GM12878 (cell line): ENCODE measurements around the gene SLC22A12. TPM values are rescaled to one million over a fixed set of nuclear protein-coding genes. Genes with fewer than 3 reads are reported as not detected.

Source experiments
- ATAC-seq: fragments of 200-7000 bp; cut with Tn5 transposase; 3 replicates; pipeline ENCODE4 v1.9.1; 2020; ENCODE audit warnings: mild to moderate bottlenecking, moderate library complexity
- BruUV-seq: library from RNA; stranded (reverse); fragments of 400-500 nt; replicated peaks from 2 replicates; lab custom pipeline; 2021; lab: Mats Ljungman, UMichigan
- CTCF ChIA-PET: fragments of 300-600 bp; sonication (Branson Sonifier 250); formaldehyde crosslinking; extraction: SDS; loops from one replicate; lab custom pipeline; 2021; ENCODE audit warnings: inconsistent platforms; lab: Yijun Ruan, JAX
- POLR2A ChIA-PET: fragments of 350-600 bp; formaldehyde crosslinking; extraction: SDS; loops from one replicate; lab custom pipeline; 2021; ENCODE audit warnings: inconsistent platforms; lab: Charles Lee
- RAD21 ChIA-PET: fragments of 300-600 bp; sonication (Branson Sonifier 250); formaldehyde crosslinking; loops from one replicate; lab custom pipeline; 2023; ENCODE audit warnings: antibody characterized with exemption; ENCODE audit not compliant: unreplicated experiment; lab: Charles Lee
- SMC1A ChIA-PET: fragments of 300-600 bp; sonication (Branson Sonifier 250); formaldehyde crosslinking; loops from one replicate; lab custom pipeline; 2023; ENCODE audit not compliant: unreplicated experiment, uncharacterized antibody; lab: Charles Lee
- DNase-seq: peaks from one replicate; pipeline ENCODE4 v3.0.0-alpha.2; 2011; ENCODE audit warnings: low read depth, low spot score
- FAIRE-seq: peaks from 3 replicates; lab custom pipeline; 2011; peaks lifted over from hg19 to GRCh38; lab: Jason Lieb, UNC
- H2AFZ ChIP-seq: 2 replicates; pipeline ENCODE4 v1.6.0; 2011; ENCODE audit warnings: low read depth, low read length, control low read depth; ENCODE audit not compliant: control insufficient read depth
- H3K27ac ChIP-seq: 2 replicates; pipeline ENCODE4 v1.5.1; 2011; ENCODE audit warnings: control low read depth; ENCODE audit not compliant: control insufficient read depth, insufficient read depth
- H3K27me3 ChIP-seq, 2 experiments: replicated peaks in 1 of 2; 2 replicates each; pipeline versions ENCODE4 v1.6.0 to v1.6.1; 2011; ENCODE audit warnings: low read length in 1 of 2; ENCODE audit not compliant: control insufficient read depth in 2 of 2, insufficient read depth in 2 of 2
- H3K36me3 ChIP-seq, 2 experiments: 2 replicates each; pipeline ENCODE4 v1.5.1; 2011; ENCODE audit warnings: low read length in 1 of 2; ENCODE audit not compliant: control insufficient read depth in 2 of 2, insufficient read depth in 2 of 2
- H3K4me1 ChIP-seq: 2 replicates; pipeline ENCODE4 v1.6.1; 2011; ENCODE audit warnings: mild to moderate bottlenecking, low read length, moderate library complexity, mixed read lengths; ENCODE audit not compliant: control insufficient read depth, insufficient read depth
- H3K4me2 ChIP-seq: 2 replicates; pipeline ENCODE4 v1.6.0; 2011; ENCODE audit warnings: control low read depth; ENCODE audit not compliant: control insufficient read depth, insufficient read depth
- H3K4me3 ChIP-seq: fragments of 200-600 bp; sonication (generic); 2 replicates; pipeline ENCODE4 v1.5.1; 2016
- H3K79me2 ChIP-seq: 2 replicates; pipeline ENCODE4 v1.6.0; 2011; ENCODE audit warnings: low read length; ENCODE audit not compliant: control insufficient read depth, insufficient read depth
- H3K9ac ChIP-seq: 2 replicates; pipeline ENCODE4 v1.8.0; 2011; ENCODE audit warnings: low read length, control low read depth, mixed read lengths; ENCODE audit not compliant: control insufficient read depth, insufficient read depth
- H3K9me3 ChIP-seq: replicated peaks from 3 replicates; pipeline ENCODE4 v1.5.1; 2011; ENCODE audit warnings: mild to moderate bottlenecking, low read length; ENCODE audit not compliant: control insufficient read depth, insufficient read depth
- H4K20me1 ChIP-seq: 2 replicates; pipeline ENCODE4 v1.6.0; 2011; ENCODE audit not compliant: control insufficient read depth, insufficient read depth
- CBFB ChIP-seq: IDR thresholded peaks from 2 replicates; pipeline ENCODE4 v1.6.1; 2016; ENCODE audit warnings: antibody characterized with exemption, low read depth
- CTCF ChIP-seq, 3 experiments: IDR thresholded peaks in 2 of 3; conservative IDR thresholded peaks in 1 of 3; 2 replicates each; pipeline ENCODE4 v1.5.1; 2011; ENCODE audit warnings: low read depth in 3 of 3, low read length in 3 of 3, mild to moderate bottlenecking in 3 of 3, control low read depth in 2 of 3, moderate library complexity in 2 of 3, inconsistent platforms in 1 of 3, mixed read lengths in 1 of 3; ENCODE audit not compliant: control insufficient read depth in 2 of 3, insufficient read depth in 1 of 3; ENCODE audit errors: extremely low read depth in 1 of 3
- KAT2A ChIP-seq: conservative IDR thresholded peaks from 2 replicates; pipeline ENCODE4 v1.6.1; 2011; ENCODE audit warnings: low read depth, low read length; ENCODE audit not compliant: control insufficient read depth
- POLR2AphosphoS5 ChIP-seq: IDR thresholded peaks from 2 replicates; pipeline ENCODE4 v1.6.1; 2011; ENCODE audit warnings: mild to moderate bottlenecking, low read length, inconsistent platforms
- RELB ChIP-seq: fragments of 450-650 bp; IDR thresholded peaks from 2 replicates; pipeline ENCODE4 v1.6.1; 2017; ENCODE audit warnings: low read depth, mild to moderate bottlenecking, moderate library complexity
- SREBF1 ChIP-seq: IDR thresholded peaks from 2 replicates; pipeline ENCODE4 v1.6.1; 2012; ENCODE audit warnings: mild to moderate bottlenecking, low read length
- SUPT20H ChIP-seq: IDR thresholded peaks from 2 replicates; pipeline ENCODE4 v1.6.1; 2011; ENCODE audit warnings: low read depth, mild to moderate bottlenecking, low read length, moderate library complexity, borderline replicate concordance; ENCODE audit not compliant: control insufficient read depth
- ZZZ3 ChIP-seq: IDR thresholded peaks from 2 replicates; pipeline ENCODE4 v1.6.1; 2011; ENCODE audit warnings: low read depth; ENCODE audit not compliant: control insufficient read depth, insufficient read length
- WGBS: methylation state at CpG from one replicate; pipeline ENCODE4 v1.1.6; 2016; ENCODE audit warnings: low lambda C conversion rate; ENCODE audit not compliant: insufficient replicate concordance, insufficient coverage; ENCODE audit errors: missing lambda C conversion rate; 5-methylcytosine and 5-hydroxymethylcytosine counted together
- in situ Hi-C: fragments of 300-500 bp; cut with MboI; formaldehyde crosslinking; loops from 9 replicates; pipeline ENCODE4 v1.14.3; 2018; ENCODE audit warnings: mixed read lengths
- intact Hi-C: fragments of 100-400 bp; cut with micrococcal nuclease; formaldehyde crosslinking; loops from one replicate; pipeline ENCODE4 v1.14.2; 2022; ENCODE audit not compliant: unreplicated experiment
- polyA plus RNA-seq, 11 experiments: library from polyadenylated mRNA; depleted of rRNA in 4 of 11; unstranded in 6 of 11; stranded (reverse) in 5 of 11; fragments of >200 nt; fragmentation: Nextera tagmentation in 4 of 11; fragmentation: Illumina TruSeq in 1 of 11; extraction: Ambion mirVana in 4 of 11; extraction: Trizol in 1 of 11; gene quantifications; 1 replicate in 1 of 11; 2 replicates in 10 of 11; pipeline versions ENCODE4 v1.2.1 to v1.2.3, GENCODE V29; 2011 to 2016; ENCODE audit warnings: inconsistent platforms in 2 of 11, missing spikeins in 2 of 11, low read depth in 1 of 11
- total RNA-seq, 4 experiments: library from RNA; depleted of rRNA in 3 of 4; stranded (reverse); fragments of >200 nt in 3 of 4; fragmentation: Illumina TruSeq in 1 of 4; extraction: Trizol in 1 of 4; gene quantifications; 2 replicates each; pipeline versions ENCODE4 v1.2.1 to v1.2.3, GENCODE V29; 2013 to 2021

The SLC22A12 gene
- total and polyA plus RNA-seq, 10 of the 15 experiments (the other 5 are each of a cell fraction or from before 2014, with no cell fraction given): not detected

- POLR2A ChIA-PET: no interaction called here
Observed at GRCh38 chr11:64566915-64567891, 23.8 kb upstream of the SLC22A12 start.

More at GRCh38 chr11:64566915-64567891, 23.8 kb upstream of the SLC22A12 start:
- Histone ChIP-seq H3K79me2 (no peaks in the 10 kb centered on the region), H3K27me3 (peaks cover 0 to under 1% of the 10 kb centered on the region in 2 experiments; a peak in 1 of 4 replicates), H3K9ac (no peak overlapping the region), H3K36me3 (no peaks in the 10 kb centered on the region), H3K4me2 (no peak overlapping the region), H2AFZ (no peak overlapping the region), H3K4me1 (no peaks in the 10 kb centered on the region), H3K4me3 (no peak overlapping the region), H4K20me1 (no peaks in the 10 kb centered on the region), H3K27ac (no peak overlapping the region), H3K9me3 (no peaks in the 10 kb centered on the region)
- no TSS peak for BruUV-seq
- WGBS: 34% methylated on average over 30 of the region's 30 CpGs
- TF ChIP-seq RELB (no peak), SREBF1 (no peak), CBFB (no peak), CTCF (IDR thresholded peaks at IDR 0.05 in 2 of 3, conservative IDR thresholded peaks at IDR 0.05 in 1 of 3; ENCODE audit: control insufficient read depth in 2 of 3, extremely low read depth in 1 of 3, insufficient read depth in 1 of 3, low read depth in 3 of 3, low read length in 3 of 3) (no peak), SUPT20H (no peak), KAT2A (no peak), POLR2AphosphoS5 (no peak), ZZZ3 (no peak)
- intact Hi-C loops (no loop called here), in situ Hi-C loops (loop anchor here (5.0 kb wide), 1 partner anchor 50 kb away; no protein-coding TSS in a partner anchor)
- ChIA-PET SMC1A (no interaction called here), CTCF (no interaction called here), RAD21 (no interaction called here)
- DNase-seq: no peak
- no peak for FAIRE-seq
- no peak for ATAC-seq
